COLO668 (cell line): ENCODE measurements around the gene AOPEP.
A peak's percentile ranks its signal among the peaks of the same experiment; 100 is the strongest.

Source experiments
- DNase-seq: peaks from one replicate; lab custom pipeline; 2025; ENCODE audit not compliant: unreplicated experiment; lab: John Stamatoyannopoulos, UW

Gene AOPEP

DNA sequence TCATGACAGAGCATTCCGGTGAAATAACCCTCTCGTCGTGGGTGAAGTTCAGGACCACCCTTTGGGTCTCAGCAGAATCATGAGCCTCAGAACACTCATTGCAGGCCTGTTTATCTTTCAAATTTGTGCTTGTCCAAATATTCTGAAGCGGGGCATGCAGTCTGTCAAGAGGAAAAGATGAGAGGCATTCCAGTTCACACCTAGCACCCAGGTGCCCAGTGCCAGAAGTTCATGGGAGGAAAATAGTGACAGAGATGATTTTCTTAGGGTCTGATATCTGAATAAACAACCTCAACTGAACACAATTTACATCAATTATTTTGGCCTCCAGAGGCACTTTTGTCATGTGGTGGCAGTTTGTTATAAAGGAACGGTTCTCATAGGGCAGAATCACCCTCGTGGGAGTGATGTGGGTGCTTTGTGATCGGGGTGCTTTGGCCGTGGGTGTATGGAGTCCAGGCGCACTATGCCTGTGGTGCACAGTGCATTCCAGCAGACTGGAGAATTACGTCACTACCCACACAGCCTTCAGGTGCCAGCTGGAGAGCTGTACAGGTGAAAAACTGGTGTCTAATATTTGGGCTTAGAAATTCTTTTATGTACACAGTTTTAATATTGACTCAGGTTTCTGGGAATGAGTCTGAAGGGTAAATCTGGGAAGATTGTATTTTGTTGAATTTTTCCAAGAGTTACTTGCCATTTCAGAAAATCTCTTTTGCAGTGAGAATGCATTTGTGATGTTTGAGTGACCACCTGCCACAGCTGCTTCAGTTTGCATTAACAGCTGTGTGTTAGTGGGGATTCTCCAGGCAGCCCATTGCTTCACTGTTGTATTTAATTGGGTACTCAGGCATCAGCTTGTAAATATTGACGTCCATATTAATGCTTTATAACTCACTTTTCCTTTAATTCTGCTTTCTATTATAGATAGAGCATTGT is 301.7 kb downstream of the AOPEP start:
- DNase-seq: peak; percentile 77

- peak; percentile 89 for DNase-seq
Observed at GRCh38 chr9:95028853-95029219, 302.3 kb downstream of the AOPEP start.

DNA sequence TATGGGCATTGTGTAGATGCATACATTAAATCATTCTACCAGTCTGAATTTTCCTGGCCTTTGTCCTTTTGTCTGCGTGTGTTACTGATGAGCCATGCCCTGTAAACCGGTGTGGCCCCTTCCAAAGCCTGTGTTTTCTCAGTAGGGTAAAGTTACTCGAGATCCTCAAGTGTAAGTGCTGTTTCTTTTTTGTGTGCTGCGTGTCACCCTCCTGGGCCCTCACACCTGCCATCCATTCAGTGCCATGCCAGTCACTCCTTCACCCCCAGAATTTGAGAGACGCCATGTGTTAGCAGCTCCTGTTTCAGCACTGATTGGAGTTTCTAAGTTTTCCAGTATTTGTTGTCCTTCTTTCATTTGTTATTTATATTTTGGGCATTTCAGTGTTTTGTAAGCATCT is 302.8 kb downstream of the AOPEP start:
- peak; percentile 68 for DNase-seq

DNA sequence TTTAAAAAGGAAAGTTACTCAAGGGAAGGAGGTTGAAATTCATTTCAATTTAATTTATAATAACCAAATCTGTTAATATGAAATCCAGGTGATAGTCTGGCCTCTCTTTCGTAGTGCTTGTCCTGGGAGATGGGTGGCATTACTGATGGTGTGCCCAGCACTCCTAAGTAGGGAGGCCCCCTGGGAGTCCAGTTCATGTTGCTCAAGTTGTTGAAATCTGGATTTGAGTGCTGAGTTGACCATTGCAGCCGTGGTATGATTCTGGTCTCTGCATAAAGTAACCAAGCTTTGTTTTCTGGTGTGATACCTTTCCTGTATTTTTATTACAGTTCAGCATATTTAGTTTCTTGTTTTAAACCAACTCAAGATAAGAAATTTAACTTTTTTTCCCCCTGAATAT is 303.2 kb downstream of the AOPEP start:
- DNase-seq: no peak

DNA sequence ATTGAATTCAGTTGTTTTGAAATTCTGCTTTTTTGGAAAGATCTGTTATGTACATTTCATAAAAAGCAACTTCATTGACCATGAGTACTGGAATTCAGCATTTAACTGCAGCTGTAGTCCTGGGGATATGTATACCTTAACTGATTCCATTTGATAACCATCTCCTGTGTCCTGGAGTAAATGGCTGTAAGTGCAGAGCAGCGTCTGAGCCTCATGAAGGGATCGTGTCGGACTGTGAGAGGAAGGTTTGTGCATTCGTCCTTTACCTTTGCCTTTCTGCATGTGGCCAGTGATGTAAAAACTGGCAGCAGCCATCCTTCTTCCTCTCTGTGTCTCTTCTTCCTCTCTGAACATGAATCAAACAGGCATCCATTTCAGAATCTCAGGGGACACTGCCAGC is 303.8 kb downstream of the AOPEP start:
- DNase-seq: no peak

DNA sequence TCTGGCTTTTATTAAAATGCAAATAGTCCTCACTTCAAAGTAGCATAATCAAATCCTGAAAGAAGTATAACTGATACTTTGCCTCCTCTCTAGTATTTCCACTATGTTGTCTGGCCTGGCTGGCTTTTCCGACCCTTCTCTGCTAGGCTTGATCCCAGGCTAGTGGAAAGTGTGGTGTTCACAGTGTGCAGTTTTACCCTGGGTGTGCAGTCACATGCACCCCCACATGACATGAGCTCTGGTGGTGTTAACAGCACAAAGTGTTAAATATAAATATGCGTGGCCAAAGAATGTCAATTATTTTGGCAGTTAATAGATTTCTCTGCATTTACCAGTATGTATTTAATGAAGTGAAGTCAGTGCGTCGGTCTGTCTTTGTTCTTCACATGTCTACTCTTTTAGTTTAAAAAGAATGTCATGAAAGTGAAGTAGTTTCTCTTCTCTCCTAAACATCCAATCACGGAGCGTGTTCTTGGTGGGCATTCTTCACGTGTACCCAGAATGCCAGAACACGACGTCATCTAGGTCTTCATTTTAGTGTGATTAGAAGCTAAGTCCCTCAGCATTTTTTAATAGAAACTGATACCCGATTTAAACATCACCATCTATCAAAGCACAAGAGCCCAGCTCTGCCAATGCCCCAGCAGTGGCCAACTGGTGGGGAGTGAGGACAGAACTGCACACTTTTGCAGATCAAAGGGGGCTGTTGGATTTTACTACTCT is 304.6 kb downstream of the AOPEP start:
- DNase-seq: no peak

DNA sequence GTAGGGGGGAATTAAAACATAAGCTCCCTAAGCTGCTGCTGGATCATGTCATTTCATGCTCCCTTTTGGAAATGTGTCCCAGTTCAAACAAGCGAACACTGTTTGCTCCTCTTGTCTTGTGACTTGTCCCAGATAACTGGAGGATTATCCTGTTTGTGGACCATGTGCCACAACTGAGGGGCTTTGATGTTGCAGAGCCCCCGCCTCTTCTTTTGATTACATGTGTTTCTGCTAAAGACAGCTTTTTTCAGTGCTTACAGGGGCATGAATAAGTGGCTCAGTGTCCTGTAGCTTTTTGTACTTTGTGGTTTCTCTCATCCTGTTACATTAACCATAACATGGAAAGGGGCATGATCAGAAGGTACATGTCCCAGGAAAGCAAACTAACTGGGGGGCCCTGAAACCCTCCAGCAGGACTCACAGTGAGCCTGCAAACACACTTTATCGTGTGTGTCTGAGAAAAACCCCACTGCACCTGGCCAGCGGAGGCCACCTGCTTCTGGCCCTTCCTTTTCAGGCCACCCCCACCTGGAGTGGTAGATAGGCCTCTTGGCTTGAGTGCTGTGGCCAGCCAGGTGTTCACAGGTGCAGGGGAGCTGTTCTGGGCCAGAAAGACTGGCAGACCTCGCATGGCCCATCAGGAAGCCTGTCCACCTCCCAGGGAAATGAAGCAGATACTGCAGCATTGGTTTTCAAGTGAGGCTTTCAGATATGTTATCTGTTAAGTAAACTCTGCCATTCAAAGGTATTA is 305.4 kb downstream of the AOPEP start:
- DNase-seq: peak; percentile 93

DNA sequence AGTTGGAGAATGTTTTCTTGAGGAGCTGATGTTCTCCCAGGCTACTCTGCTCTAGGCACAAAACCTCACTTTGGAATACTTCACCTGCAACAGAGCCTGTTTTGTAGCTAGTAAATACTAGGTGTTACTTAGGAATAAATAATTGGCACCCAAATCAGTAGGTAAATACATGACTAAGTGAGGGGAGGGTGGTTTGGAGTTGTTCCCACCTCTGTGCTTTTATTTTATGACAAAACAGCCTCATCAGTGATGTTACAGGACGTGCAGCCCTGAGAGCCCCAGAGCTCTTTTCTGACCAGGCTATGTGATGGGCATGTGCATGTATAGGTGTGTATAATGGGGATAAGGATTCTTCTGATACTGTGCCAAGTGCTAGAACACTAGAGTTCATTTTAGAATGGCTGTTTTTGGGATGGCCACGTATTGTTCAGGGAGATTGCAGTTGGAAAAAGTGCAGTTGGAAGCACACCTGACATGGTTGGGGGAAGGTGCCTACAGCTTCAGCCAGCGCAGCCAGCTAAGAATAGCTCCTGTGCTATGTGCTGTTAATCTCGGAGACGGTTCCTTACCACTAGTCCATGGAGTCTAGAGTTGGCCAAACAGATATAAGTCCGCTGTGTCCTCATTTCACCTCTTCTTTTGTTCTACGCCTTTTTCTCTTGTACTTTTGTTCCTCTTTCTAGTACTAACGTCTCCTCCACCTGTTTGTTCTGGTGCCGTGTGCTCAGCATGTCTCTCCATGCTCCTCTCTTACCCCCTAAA is 306.3 kb downstream of the AOPEP start:
- no peak for DNase-seq

- no peak for DNase-seq
Observed at GRCh38 chr9:95035846-95036245, 309.3 kb downstream of the AOPEP start.

DNA sequence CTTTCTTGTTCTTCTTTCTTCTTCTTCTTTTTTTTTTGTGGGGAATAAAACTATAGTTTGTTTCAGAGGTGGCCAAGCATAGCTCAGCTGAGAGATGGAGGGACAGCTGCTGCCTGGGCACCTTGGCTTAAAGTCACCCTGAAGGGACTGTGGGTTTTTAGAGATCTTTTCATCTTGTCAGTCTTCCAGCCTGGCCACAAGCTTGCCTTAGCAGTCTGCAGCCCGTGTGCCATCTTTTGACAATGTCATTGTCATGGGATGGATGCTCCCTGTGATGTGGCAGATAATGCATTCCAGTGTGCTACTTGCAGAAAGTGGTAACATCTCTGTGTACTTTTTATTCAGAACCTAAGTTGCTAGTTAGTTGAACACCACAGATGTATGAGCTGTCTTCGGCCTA is 310.2 kb downstream of the AOPEP start:
- no peak for DNase-seq

GRCh38 chr9:95037789-95038521 is 311.5 kb downstream of the AOPEP start:
- no peak for DNase-seq

DNA sequence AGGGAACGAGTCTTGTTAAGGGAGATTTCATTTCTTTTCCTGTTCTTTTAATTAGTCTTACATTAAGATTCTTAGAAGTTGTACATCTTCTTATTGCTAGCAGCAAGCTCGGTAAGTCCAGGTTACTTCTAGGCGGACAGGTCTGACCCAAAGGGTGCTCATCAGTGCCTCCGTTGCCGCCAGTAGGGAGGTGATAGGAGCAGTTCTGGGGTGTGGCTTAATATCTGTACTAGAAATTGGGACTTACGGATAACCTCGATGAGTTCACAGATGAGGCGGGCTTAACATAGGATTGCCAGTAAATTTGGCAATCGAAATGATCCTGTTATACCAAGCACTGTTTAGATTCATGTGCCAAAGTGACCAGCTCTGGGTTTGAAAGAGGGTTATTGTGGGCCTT is 312.2 kb downstream of the AOPEP start:
- no peak for DNase-seq

GRCh38 chr9:95040106-95040505 is 313.6 kb downstream of the AOPEP start:
- DNase-seq: no peak

DNA sequence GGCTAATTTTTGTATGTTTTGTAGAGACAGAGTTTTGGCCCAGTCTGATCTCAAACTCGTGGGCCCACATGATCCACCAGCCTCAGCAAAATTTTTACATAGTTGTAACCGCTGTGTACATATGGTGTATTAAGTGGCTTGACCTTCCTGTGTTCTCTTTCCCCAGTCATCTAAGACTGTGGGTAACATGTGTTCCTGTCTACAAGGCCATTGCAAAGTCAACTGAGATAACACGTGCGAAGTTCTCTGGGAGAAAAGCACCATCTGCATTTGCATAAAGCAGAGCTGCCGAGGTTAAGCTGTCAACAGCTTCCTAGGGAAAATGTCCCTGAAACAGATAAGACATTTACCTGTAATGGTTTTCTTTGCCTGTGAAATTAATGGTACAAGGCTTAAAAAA is 317.3 kb downstream of the AOPEP start:
- no peak for DNase-seq

- DNase-seq: no peak
Observed at GRCh38 chr9:95044731-95045508, 318.4 kb downstream of the AOPEP start.

GRCh38 chr9:95045751-95046150 is 319.3 kb downstream of the AOPEP start:
- no peak for DNase-seq

- DNase-seq: no peak
Observed at GRCh38 chr9:95047452-95048224, 321.1 kb downstream of the AOPEP start.

DNA sequence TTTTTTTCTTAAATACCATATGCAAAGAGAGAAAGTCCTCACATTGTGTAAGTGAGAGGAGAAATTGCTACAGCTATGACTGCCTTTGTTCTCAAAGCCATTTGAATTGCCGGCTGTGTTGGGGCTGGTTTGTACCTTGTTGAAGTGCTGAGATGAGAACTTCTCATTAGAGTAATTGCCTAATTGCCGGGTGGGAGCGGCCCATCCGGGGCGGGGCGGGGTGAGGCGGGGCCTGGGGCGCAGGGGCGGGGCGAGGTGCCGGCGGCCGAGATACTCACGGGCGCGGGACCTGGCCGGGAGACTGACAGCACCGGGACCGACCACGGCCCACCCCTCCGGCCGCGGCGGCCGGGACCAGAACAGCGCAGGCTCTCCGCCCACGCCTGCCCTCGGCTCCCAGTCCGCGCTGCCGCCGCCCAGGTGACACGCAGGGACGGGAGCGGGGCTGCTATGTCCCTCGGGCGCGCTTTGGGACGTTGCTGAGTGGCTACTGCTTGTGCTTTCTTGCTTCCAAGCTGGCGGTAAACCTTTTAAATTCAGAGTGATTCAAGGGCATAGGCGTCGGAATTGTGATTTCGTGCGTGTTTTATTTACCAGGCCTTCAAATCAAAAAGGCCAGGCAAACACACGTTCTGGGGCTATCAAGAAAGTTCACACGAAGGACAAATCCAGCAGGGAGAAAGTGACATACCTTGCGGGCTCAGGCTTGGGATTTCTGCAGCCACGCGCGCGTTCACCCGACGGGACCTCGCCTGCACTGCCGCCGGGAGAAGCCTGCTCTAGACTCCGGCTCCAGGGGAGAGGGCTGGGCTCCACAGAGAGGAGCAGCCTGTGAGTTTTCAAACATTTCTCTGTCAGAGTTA is 322.0 kb downstream of the AOPEP start:
- DNase-seq: peak; percentile 68
